ENCODE measurements around the gene CACNA2D2. TPM values are rescaled to one million over a fixed set of nuclear protein-coding genes. Genes with fewer than 3 reads are reported as not detected.
"Not testable (repeated sequence)": the region's sequence is repeated elsewhere in the genome, so short reads cannot be mapped to it uniquely, and the experiment has no call there.

CACNA2D2 gene
- total RNA-seq, 1 experiment from 2014 or later: 0.21 TPM

DNA sequence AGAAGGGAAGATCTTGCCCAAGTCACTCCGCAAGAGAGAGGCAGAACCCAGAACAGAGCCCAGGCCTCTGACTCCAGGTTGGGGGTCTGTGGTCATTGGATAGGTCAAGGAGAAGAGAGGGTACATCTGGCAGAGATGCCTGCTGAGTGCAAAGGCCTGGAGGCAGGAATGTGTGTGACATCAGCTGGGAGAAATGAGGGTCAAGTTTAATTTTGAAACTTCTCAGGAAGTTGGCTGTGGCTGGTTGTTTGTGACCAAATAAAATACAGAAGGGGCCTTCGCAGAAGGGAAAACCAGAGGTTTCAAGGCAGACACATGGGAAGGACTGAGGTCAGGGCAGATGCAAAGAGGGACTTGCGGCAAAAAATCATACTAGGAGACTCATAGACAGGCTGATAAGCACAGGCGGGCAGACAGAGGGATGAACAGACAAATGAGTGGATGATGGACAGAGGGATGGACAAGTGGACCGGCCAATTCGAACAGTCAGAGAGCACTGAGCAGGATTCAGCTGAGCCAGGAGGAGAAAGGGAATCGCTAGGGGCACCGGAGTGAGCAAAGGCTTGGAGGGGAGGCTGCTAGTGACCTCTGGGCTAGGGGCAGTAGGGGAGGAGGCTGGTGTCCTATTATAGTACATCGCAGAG is 28.8 kb upstream of the CACNA2D2 start:
- in situ Hi-C loops (cut with HindIII; ENCODE audit: low pct_unique_long_range_greater_than_20kb, low sequenced_read_pairs): no loop called here
- no peak for DNase-seq (ENCODE audit: low read depth, low spot score)

GRCh38 chr3:50531201-50531600 is 27.8 kb upstream of the CACNA2D2 start:
- in situ Hi-C loops (cut with HindIII; ENCODE audit: low pct_unique_long_range_greater_than_20kb, low sequenced_read_pairs): no loop called here
- DNase-seq (ENCODE audit: low read depth, low spot score): no peak

DNA sequence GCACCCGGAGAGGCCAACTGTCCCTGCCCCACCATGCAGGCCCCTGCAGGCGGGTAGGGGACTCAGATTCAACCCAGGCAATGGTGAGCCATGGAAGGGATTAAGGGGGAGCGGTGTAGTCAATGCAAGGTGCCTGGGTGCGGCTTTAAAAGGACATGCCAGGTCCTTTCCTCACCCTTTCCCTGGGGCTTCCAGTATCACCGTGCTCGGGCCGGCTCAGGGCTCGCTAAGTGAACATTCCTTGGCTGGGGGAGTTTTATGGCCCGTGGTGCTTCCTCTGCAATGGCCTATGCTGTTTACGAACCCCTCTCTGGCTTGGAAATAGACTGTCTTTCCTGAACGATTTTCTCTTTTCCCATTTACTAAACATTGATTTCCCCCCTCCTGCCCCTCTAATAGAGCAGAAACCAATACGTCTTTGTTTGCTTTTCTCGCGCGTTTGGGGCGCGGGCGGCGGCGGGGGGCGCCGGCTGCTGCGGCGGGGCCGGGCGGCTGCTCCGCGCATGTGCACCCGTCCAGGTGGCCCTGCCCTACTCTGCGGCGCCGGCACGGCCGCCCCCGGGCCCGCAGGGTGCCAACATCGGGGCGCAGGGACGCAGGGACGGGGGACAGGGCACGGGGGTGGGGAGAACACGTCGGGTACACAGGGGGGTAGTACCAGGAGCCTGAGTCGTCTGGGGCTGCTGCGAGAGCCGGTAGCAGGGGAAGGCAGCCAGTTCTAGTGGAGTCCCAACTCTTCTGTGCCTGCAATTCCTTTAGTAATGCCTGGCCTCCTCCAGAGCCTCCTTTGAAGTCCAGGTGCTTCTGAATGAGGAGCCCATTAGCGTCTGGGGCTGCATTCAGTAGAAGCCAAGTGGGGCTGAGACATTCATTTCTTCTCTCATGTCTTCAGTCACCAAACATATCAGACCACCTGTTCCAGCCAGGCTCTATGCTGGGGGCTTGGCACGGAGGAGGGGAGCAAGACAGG is 26.9 kb upstream of the CACNA2D2 start:
- in situ Hi-C loops (cut with HindIII; ENCODE audit: low pct_unique_long_range_greater_than_20kb, low sequenced_read_pairs): no loop called here
- no peak for DNase-seq (ENCODE audit: low read depth, low spot score)

DNA sequence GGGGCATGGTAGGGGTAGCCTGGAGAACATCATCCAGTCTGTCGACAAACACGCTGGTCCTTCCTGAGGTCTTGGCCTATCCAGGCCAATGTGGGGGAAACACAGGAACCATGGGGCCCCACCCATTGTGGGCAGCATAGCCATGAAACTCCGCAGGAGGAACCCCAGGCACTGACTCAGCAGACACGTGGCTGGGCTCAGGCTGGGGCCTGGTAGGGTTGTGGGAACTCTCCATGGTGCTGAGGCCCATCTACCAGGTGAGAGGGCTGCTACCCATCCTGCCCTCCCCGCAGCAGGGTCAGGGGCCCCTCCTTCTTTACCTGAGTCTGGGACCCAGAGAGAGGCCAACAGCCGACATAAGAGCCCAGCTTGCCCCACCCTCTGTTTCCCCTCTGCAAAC is 22.6 kb upstream of the CACNA2D2 start:
- peak; percentile 25 for DNase-seq (ENCODE audit: low read depth, low spot score)
- in situ Hi-C loops (cut with HindIII; ENCODE audit: low pct_unique_long_range_greater_than_20kb, low sequenced_read_pairs): no loop called here

GRCh38 chr3:50525191-50525910 is 21.9 kb upstream of the CACNA2D2 start:
- DNase-seq (ENCODE audit: low read depth, low spot score): no peak
- in situ Hi-C loops (cut with HindIII; ENCODE audit: low pct_unique_long_range_greater_than_20kb, low sequenced_read_pairs): no loop called here

DNA sequence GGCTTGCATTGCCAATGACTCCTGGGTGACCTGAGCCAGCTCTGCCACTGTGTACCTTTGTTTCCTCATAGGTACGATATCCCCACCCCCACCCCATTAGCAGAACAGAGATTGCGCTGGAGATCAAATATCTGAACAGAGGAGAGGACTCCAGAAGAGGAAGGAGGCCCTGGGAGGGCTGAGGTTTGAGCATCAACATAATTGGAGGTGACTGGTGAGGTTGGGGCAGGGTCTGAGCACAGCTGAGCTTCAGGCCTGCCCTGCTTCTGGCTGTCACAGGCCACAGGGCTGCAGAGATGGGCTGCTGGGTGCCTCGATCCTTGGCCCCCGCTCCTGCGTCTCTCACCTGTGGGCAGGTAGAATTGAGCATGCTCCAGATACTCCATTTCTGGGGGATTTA is 21.3 kb upstream of the CACNA2D2 start:
- DNase-seq (ENCODE audit: low read depth, low spot score): no peak
- in situ Hi-C loops (cut with HindIII; ENCODE audit: low pct_unique_long_range_greater_than_20kb, low sequenced_read_pairs): no loop called here

DNA sequence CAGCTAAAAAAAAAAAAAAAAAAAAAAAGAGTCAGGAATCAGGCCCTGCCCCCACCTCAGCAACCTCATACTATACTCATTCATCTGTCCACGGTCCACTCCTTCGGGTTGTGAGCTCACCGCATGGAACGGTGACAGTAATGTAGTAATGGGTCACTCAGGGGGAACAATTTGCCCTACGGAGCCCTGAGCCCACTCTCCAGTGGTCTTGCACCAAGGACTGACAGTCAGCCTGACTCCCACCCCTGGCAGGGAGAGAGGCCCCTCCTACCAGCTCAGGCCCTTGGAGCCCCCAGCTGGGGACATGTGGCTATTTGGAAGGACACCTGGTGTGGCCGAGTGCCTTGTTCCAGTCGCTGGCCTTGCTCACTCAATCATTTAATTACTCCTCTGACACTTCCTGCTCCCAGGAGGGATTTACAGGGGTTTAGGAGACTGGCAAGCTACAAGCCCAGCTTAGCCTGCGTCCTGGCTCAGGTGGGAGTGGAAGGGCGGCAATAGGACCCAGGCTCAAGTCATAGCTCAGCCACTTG is 19.9 kb upstream of the CACNA2D2 start:
- DNase-seq (ENCODE audit: low read depth, low spot score): no peak
- in situ Hi-C loops (cut with HindIII; ENCODE audit: low pct_unique_long_range_greater_than_20kb, low sequenced_read_pairs): no loop called here

GRCh38 chr3:50521572-50521971 is 18.1 kb upstream of the CACNA2D2 start:
- in situ Hi-C loops (cut with HindIII; ENCODE audit: low pct_unique_long_range_greater_than_20kb, low sequenced_read_pairs): no loop called here
- DNase-seq (ENCODE audit: low read depth, low spot score): no peak

- in situ Hi-C loops (cut with HindIII; ENCODE audit: low pct_unique_long_range_greater_than_20kb, low sequenced_read_pairs): no loop called here
These were observed 17.4 kb upstream of the CACNA2D2 start for GRCh38 chr3:50520849-50521248.

GRCh38 chr3:50519471-50520089 is 16.1 kb upstream of the CACNA2D2 start:
- peak; percentile 73 for DNase-seq (ENCODE audit: low read depth, low spot score)
- in situ Hi-C loops (cut with HindIII; ENCODE audit: low pct_unique_long_range_greater_than_20kb, low sequenced_read_pairs): no loop called here

More at GRCh38 chr3:50520849-50521248, 17.4 kb upstream of the CACNA2D2 start:
- DNase-seq (ENCODE audit: low read depth, low spot score): peak; percentile 28

- no peak for DNase-seq (ENCODE audit: low read depth, low spot score)
- in situ Hi-C loops (cut with HindIII; ENCODE audit: low pct_unique_long_range_greater_than_20kb, low sequenced_read_pairs): no loop called here
These were observed 15.0 kb upstream of the CACNA2D2 start for GRCh38 chr3:50518436-50518835.

DNA sequence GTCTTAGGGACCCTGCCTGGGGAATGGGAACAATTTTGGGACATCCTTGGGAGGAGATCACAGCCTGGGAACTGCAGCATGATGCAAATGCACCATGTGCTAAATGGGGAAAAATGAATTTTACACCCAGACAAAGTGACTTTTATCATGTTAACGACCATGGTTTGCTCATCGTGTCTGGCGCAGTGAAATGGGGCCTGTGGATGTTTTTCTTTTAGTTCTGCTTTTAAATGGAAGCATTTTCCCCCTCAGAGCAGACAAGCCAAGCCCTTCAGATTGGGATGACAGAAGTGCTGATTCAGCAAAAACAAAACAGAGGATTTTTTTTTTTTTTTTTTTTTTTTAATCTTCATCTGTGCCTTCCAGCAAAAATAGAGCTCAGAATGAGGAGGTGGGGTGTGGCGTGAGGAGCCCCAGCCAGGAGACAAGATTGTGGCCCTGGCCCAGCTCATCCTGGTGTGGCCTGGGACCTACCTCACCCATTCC is 14.3 kb upstream of the CACNA2D2 start:
- DNase-seq (ENCODE audit: low read depth, low spot score): no peak
- in situ Hi-C loops (cut with HindIII; ENCODE audit: low pct_unique_long_range_greater_than_20kb, low sequenced_read_pairs): no loop called here

DNA sequence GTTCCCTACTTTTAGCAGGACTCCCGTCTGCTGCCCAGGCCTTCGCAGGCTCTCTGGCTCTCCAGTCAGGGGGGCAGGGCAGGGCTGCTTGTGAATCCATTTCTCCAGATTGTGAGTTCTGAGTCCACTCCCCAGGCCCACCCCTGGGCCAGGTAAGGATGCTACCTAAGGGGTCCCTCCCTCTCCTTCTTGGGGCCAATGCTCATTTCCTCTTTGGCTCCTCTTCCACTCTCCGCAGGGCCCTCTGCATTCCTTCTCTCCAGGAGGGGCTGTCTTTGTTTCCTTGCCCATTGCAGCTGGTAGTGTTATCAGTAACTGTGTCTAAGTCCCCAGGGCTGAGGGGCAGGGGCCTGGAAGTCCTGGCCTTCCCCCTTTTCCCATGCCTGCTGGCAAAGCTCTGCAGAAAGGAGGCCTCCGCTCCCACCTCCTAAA is 13.0 kb upstream of the CACNA2D2 start:
- no peak for DNase-seq (ENCODE audit: low read depth, low spot score)
- in situ Hi-C loops (cut with HindIII; ENCODE audit: low pct_unique_long_range_greater_than_20kb, low sequenced_read_pairs): no loop called here

DNA sequence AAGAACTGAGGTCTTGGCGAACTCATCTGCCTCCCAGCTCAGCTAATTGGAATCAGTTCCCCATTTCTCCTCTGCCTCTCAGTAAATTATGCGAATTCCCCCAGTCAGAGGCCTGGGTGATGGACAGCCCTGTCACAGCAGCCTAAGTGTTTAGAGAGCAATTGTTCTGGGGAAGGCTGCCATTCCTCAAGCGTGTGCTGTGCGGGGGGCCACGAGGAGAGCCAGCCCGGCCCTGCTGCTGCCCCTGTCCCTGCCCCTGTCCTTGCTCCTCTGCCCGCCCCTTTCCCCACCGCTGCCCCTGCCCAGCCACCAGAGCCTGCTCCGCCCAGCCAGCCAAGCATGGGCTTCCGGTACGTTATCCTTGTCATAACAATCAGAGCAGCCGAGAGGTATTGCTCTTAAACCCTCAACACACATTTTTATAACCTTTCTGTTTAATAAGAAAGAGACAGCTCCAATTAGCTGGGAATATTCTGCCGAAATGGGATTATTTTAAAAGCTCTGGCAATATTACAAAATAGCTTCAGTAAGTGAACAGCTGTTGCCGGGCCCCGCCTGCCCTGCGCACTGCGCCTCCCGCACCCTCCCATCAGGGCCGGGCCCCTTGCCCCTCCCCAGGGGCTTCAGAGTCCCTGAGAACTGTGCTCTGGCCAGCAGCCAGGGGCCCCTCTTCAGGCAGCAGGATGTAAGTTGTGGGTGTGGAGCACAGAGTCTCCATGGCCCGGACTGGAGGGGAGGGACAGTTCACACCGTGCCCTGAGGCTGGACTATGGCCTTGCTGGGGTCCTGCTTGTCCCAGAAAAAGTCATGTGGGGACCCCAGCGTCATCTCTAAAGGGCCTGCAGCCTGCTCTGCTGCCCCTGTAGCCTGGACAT is 12.4 kb upstream of the CACNA2D2 start:
- in situ Hi-C loops (cut with HindIII; ENCODE audit: low pct_unique_long_range_greater_than_20kb, low sequenced_read_pairs): no loop called here
- DNase-seq (ENCODE audit: low read depth, low spot score): no peak

DNA sequence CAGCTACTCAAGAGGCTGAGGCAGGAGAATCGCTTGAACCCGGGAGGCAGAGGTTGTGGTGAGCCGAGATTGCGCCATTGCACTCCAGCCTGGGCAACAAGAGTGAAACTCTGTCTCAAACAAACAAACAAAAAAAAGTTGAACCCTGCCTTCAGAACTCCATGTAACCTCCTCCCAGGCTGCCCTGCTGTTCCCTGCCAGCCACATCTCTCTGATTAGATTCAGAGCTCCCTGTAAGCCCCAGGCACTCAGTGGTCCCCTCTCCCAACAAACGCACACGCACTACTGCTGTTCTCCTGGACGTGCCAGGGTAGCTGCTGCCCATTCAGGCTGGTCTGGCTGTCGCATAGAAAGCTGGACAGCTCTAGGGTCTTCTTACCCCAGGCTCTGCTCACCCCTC is 9.5 kb upstream of the CACNA2D2 start:
- in situ Hi-C loops (cut with HindIII; ENCODE audit: low pct_unique_long_range_greater_than_20kb, low sequenced_read_pairs); DNase-seq (ENCODE audit: low read depth, low spot score): not testable (repeated sequence)

- in situ Hi-C loops (cut with HindIII; ENCODE audit: low pct_unique_long_range_greater_than_20kb, low sequenced_read_pairs): no loop called here
- no peak for DNase-seq (ENCODE audit: low read depth, low spot score)
These were observed 8.7 kb upstream of the CACNA2D2 start for GRCh38 chr3:50512131-50512530.

- in situ Hi-C loops (cut with HindIII; ENCODE audit: low pct_unique_long_range_greater_than_20kb, low sequenced_read_pairs): no loop called here
These were observed 6.9 kb upstream of the CACNA2D2 start for GRCh38 chr3:50510325-50510724.

More at GRCh38 chr3:50510325-50510724, 6.9 kb upstream of the CACNA2D2 start:
- DNase-seq (ENCODE audit: low read depth, low spot score): no peak
